Brain pericyte (primary cell): ENCODE measurements around the gene HCK.
"Not testable (repeated sequence)": the region's sequence is repeated elsewhere in the genome, so short reads cannot be mapped to it uniquely, and the experiment has no call there.

Source experiments
- DNase-seq: peaks from one replicate; pipeline ENCODE4 v3.0.0-alpha.2; 2012; ENCODE audit warnings: low read depth, low spot score

HCK gene

GRCh38 chr20:32091888-32092346 is 39.9 kb downstream of the HCK start:
- DNase-seq: no peak

GRCh38 chr20:32098786-32099185 is 46.7 kb downstream of the HCK start:
- DNase-seq: no peak

- no peak for DNase-seq
Measured at GRCh38 chr20:32108814-32109391, 56.9 kb downstream of the HCK start.

- peak; percentile 90 for DNase-seq
Measured at GRCh38 chr20:32109392-32110172, 57.5 kb downstream of the HCK start, which contains the start of gene TM9SF4. TM9SF4 (plus strand) TSS chr20:32109714; CDS start chr20:32109741, 27 bp downstream.

GRCh38 chr20:32110173-32110704 is 58.2 kb downstream of the HCK start:
- DNase-seq: no peak

- no peak for DNase-seq
Measured at GRCh38 chr20:32110727-32111126, 58.7 kb downstream of the HCK start.

GRCh38 chr20:32111156-32111686 is 59.2 kb downstream of the HCK start:
- DNase-seq: no peak

- no peak for DNase-seq
Measured at GRCh38 chr20:32111753-32112152, 59.7 kb downstream of the HCK start.

GRCh38 chr20:32112841-32113240 is 60.8 kb downstream of the HCK start:
- no peak for DNase-seq

- no peak for DNase-seq
Measured at GRCh38 chr20:32113591-32114260, 61.7 kb downstream of the HCK start.

- no peak for DNase-seq
Measured at GRCh38 chr20:32114305-32114960, 62.4 kb downstream of the HCK start.

GRCh38 chr20:32115211-32115767 is 63.2 kb downstream of the HCK start:
- no peak for DNase-seq

GRCh38 chr20:32116079-32116521 is 64.1 kb downstream of the HCK start:
- DNase-seq: no peak

- DNase-seq: not testable (repeated sequence)
Measured at GRCh38 chr20:32116796-32117195, 64.8 kb downstream of the HCK start.

GRCh38 chr20:32118427-32118826 is 66.4 kb downstream of the HCK start:
- DNase-seq: not testable (repeated sequence)

- DNase-seq: no peak
Measured at GRCh38 chr20:32119734-32120133, 67.7 kb downstream of the HCK start.

- not testable (repeated sequence) for DNase-seq
Measured at GRCh38 chr20:32121908-32122307, 69.9 kb downstream of the HCK start.

GRCh38 chr20:32123088-32123487 is 71.0 kb downstream of the HCK start:
- no peak for DNase-seq

GRCh38 chr20:32124916-32125454 is 72.9 kb downstream of the HCK start:
- DNase-seq: no peak

- no peak for DNase-seq
Measured at GRCh38 chr20:32125506-32125905, 73.5 kb downstream of the HCK start.

- DNase-seq: no peak
Measured at GRCh38 chr20:32126919-32127318, 74.9 kb downstream of the HCK start.
